ENCODE results near the gene SELENOS.

The SELENOS gene

GRCh38 chr15:101252836-101253235 lies 24.4 kb downstream of the SELENOS start:
- no peak for TF ChIP-seq CTCF (IDR thresholded peaks at IDR 0.05; ENCODE audit: low read depth, low read length, missing control alignments)
- in situ Hi-C loops (cut with HindIII; ENCODE audit: low pct_ligation_motif_present, low sequenced_read_pairs), result loop anchor here (10.0 kb wide), 1 partner anchor 228 kb away; no protein-coding TSS in a partner anchor
- Histone ChIP-seq H3K27me3 (replicated peaks) (no peaks in the 10 kb centered on the region), H3K36me3 (replicated peaks) (peaks cover 2% of the 10 kb centered on the region), H3K4me3 (ENCODE audit: low read depth, low read length) (peak overlapping the region; percentile 82), H3K27ac (peak overlapping the region; percentile 84)
- DNase-seq, result no peak

- Histone ChIP-seq H3K27me3 (replicated peaks) (no peaks in the 10 kb centered on the region), H3K27ac (peak within 1 kb of the TSS; percentile 84), H3K4me3 (ENCODE audit: low read depth, low read length) (peak within 1 kb of the TSS; percentile 82), H3K36me3 (replicated peaks) (peaks cover 2% of the 10 kb centered on the region)
- in situ Hi-C loops (cut with HindIII; ENCODE audit: low pct_ligation_motif_present, low sequenced_read_pairs), result loop anchor here (10.0 kb wide), 1 partner anchor 227 kb away; no protein-coding TSS in a partner anchor
- peak; percentile 86 for DNase-seq
- no peak for TF ChIP-seq CTCF (IDR thresholded peaks at IDR 0.05; ENCODE audit: low read depth, low read length, missing control alignments)
These were observed 25.2 kb downstream of the SELENOS start, which contains the start of gene CHSY1 for GRCh38 chr15:101251830-101252820. TSS of gene CHSY1 (minus strand) at chr15:101252048. CDS start at chr15:101251456, 592 bp downstream.

GRCh38 chr15:101250873-101251829 lies 26.1 kb downstream of the SELENOS start:
- peak overlapping the region; percentile 84 for H3K27ac ChIP-seq
- TF ChIP-seq CTCF (IDR thresholded peaks at IDR 0.05; ENCODE audit: low read depth, low read length, missing control alignments), result no peak
- peaks cover 2% of the 10 kb centered on the region for H3K36me3 ChIP-seq (replicated peaks)
- in situ Hi-C loops (cut with HindIII; ENCODE audit: low pct_ligation_motif_present, low sequenced_read_pairs), result loop anchor here (10.0 kb wide), 1 partner anchor 226 kb away; no protein-coding TSS in a partner anchor
- no peaks in the 10 kb centered on the region for H3K27me3 ChIP-seq (replicated peaks)
- H3K4me3 ChIP-seq (ENCODE audit: low read depth, low read length), result peak overlapping the region; percentile 82
- no peak for DNase-seq

GRCh38 chr15:101250341-101250831 lies 26.9 kb downstream of the SELENOS start:
- H3K27me3 ChIP-seq (replicated peaks), result no peaks in the 10 kb centered on the region
- peak; percentile 49 for DNase-seq
- H3K36me3 ChIP-seq (replicated peaks), result peaks cover 2% of the 10 kb centered on the region
- no peak for TF ChIP-seq CTCF (IDR thresholded peaks at IDR 0.05; ENCODE audit: low read depth, low read length, missing control alignments)
- in situ Hi-C loops (cut with HindIII; ENCODE audit: low pct_ligation_motif_present, low sequenced_read_pairs), result loop anchor here (10.0 kb wide), 1 partner anchor 226 kb away; no protein-coding TSS in a partner anchor
- peak overlapping the region; percentile 82 for H3K4me3 ChIP-seq (ENCODE audit: low read depth, low read length)
- peak overlapping the region; percentile 70 for H3K27ac ChIP-seq

- H3K27ac ChIP-seq, result no peak overlapping the region
- H3K36me3 ChIP-seq (replicated peaks), result peaks cover 2% of the 10 kb centered on the region
- no peak overlapping the region for H3K4me3 ChIP-seq (ENCODE audit: low read depth, low read length)
- TF ChIP-seq CTCF (IDR thresholded peaks at IDR 0.05; ENCODE audit: low read depth, low read length, missing control alignments), result no peak
- no peak for DNase-seq
- H3K27me3 ChIP-seq (replicated peaks), result no peaks in the 10 kb centered on the region
- in situ Hi-C loops (cut with HindIII; ENCODE audit: low pct_ligation_motif_present, low sequenced_read_pairs), result no loop called here
These were observed 29.0 kb downstream of the SELENOS start for GRCh38 chr15:101248274-101248673.

Data from brain microvascular endothelial cell (primary cell).